CD4-positive, alpha-beta T cell treated with Interleukin-15 for 1 hour (primary cell): Measurements from ENCODE around the gene LRRC51.
A peak's percentile ranks its signal among the peaks of the same experiment; 100 is the strongest.

Source experiments
- DNase-seq: peaks from one replicate; pipeline ENCODE4 v3.0.0-alpha.2; 2020

The LRRC51 gene

GRCh38 chr11:72072348-72072747 is 8.3 kb upstream of the LRRC51 start:
- DNase-seq, result no peak

GRCh38 chr11:72075109-72075508 is 5.5 kb upstream of the LRRC51 start:
- DNase-seq, result no peak

DNA sequence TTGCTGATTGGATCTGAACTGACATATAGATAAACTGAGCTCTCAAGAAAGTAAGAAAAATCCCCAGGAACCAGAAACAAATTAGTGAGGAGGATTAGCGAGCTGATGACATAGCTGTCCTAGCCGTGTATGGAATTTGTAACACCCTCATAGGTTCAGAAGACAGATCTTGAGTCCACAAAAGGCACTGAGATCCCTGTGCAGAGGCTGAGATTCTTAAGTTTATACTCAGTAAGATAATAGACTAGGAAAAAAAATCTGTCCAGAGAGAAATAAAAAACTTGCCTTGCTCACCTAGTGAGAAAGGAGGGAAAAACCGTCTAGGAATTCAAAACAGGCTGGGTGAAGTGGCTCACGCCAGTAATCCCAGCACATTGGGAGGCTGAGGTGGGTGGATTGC is 4.9 kb upstream of the LRRC51 start:
- no peak for DNase-seq

GRCh38 chr11:72078477-72078876 is 2.2 kb upstream of the LRRC51 start:
- no peak for DNase-seq

DNA sequence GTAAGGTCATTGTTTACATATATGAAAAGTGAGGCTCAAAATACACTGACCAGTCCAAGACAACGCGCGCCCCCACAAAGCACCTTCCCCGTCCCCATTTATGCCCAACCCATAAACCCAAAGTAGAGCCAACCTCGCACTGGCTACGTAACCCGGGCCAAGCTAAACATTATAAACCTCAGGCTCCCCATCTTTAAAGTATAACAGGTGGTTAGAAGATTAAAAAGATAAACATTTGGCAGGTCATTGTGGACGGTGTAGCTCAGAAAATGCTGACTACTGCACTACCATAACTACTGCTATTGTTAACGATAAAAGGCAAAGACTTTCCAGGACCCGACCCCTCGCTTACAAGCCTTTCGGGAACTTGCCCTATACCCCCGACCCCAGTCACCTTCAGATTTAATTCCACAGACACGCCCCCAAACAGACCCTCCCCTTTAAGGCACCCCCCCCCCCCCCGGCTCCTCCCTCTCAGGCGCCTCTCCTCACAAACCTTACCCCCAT is 778 bp upstream of the LRRC51 start:
- DNase-seq, result no peak

- DNase-seq, result no peak
Measured at GRCh38 chr11:72081184-72081644, 564 bp downstream of the LRRC51 start.

DNA sequence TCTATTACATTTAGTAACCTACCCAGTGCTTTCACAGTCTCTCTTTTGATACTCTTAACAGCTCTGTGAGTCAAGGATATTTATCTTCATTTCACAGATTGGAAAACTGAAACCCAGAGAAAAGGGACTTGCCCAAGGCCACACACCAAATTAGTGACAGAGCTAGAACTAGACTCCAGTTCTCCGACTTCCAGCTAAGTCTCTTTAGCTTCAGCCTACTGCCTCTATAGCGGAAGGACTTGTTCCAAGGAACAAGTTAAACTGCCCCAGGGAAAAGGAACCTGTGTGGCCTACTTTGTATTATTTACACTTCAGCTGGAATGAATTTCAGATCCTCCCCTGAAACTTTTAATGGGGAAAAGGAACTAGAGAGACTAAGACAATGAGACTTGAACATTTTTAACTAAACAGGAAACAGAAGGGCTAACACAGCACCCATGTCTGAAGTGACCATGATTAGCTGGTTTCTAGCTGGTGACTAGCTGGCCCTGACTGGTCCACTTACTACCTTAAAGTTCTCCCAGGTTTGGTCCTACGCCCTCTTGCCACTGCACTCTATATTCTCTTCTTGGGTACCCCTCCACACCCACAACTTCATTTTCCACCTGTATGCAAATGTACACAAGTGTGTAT is 1.3 kb downstream of the LRRC51 start:
- no peak for DNase-seq

DNA sequence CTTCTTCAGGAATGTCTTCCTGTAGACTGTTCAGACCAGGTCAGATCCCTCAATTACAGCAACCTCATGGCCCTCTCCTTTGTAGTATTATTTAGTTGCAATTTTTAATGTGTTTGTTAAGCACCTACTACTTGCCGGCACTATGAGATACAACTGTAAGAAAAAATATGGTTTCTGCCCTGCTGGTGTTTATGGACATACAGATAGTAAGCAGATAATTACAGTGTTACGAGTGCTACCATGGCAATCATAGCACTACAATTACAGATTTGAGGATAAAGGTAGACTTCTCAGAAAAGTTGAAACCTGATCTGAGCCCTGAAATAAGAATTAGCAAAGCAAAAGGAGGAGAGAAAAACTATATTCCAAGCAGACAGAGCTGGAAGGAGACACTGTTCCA is 2.8 kb downstream of the LRRC51 start:
- DNase-seq, result no peak

DNA sequence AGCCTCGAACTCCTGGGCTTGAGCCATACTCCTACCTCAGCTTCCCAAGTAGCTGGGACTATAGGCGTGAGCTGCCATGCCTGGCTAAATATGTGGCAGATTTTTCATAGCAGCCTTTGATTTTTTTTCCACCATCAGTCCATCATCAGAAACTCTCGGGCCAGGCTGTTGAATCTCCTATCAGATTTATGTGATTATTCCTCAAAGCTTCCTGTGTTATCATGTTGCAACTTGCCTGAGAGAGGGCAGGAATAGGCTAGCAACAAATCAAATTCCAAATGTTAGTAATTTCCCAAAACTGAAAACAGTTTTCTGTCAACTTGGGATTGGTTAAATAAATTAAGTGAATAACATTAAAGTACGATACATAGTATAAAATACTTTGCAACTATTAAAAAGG is 3.4 kb downstream of the LRRC51 start:
- DNase-seq, result no peak

DNA sequence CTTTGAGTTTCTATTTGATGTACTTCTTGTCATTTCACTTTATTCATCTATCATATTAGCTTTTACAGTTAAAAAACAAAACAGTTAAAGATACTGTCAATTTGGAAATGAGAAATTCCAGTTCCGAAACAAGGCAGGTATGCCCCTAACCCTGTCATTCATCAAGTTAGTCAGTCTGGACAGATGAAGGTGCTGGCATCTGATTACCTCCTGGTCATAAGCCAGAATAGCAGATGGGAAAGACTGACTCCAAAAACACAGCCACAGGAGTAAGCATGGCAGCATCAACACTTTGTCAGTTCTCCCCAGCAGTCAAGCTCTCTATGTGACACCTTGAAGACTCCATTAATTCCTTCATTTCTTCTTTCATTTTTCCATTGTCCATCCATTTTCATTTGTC is 4.3 kb downstream of the LRRC51 start:
- DNase-seq, result no peak

GRCh38 chr11:72085621-72086351 is 5.1 kb downstream of the LRRC51 start:
- DNase-seq, result no peak

GRCh38 chr11:72088076-72088808 is 7.6 kb downstream of the LRRC51 start:
- no peak for DNase-seq

GRCh38 chr11:72091292-72091691 is 10.6 kb downstream of the LRRC51 start:
- peak; percentile 76 for DNase-seq

GRCh38 chr11:72098741-72099140 is 18.1 kb downstream of the LRRC51 start:
- no peak for DNase-seq

DNA sequence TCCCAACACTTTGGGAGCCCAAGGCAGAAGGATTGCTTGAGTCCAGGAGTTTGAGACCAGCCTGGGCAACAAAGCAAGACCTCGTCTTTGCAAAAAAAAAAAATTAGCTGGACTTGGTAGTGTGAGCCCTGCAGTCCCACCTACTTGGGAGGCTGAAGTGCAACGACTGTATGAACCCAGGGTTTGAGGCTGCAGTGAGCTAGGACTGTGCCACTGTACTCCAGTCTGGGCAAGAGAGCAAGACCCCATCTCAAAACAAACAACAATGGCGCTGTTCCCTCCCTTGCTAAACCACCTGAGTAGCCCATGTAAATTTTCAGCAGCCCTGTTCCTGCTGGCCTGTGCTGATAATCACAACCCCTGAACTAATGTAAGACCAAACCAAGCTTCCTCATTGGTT is 19.4 kb downstream of the LRRC51 start:
- DNase-seq, result no peak

DNA sequence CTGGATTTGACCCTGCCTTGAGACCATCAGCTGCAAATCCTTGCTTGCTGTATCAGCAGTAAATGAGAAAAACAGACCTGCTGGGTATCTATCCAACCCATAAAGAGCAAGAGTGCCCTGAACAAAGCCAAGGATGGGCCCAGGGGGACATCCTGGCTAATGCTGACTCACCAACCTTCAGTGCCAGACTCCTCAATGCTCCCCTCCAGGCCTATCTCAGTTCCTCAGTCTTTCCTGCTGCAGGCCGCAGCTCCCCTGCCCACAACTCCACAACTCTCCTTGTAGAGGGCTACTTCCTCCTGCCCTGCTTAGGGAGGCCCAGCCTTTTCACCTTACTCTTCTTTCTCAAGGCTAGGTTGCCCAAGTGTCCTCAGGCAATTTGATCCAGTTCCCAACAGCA is 19.8 kb downstream of the LRRC51 start:
- DNase-seq, result peak; percentile 26

GRCh38 chr11:72102162-72102561 is 21.5 kb downstream of the LRRC51 start:
- no peak for DNase-seq

- DNase-seq, result no peak
Measured at GRCh38 chr11:72102631-72102945, 21.9 kb downstream of the LRRC51 start.

DNA sequence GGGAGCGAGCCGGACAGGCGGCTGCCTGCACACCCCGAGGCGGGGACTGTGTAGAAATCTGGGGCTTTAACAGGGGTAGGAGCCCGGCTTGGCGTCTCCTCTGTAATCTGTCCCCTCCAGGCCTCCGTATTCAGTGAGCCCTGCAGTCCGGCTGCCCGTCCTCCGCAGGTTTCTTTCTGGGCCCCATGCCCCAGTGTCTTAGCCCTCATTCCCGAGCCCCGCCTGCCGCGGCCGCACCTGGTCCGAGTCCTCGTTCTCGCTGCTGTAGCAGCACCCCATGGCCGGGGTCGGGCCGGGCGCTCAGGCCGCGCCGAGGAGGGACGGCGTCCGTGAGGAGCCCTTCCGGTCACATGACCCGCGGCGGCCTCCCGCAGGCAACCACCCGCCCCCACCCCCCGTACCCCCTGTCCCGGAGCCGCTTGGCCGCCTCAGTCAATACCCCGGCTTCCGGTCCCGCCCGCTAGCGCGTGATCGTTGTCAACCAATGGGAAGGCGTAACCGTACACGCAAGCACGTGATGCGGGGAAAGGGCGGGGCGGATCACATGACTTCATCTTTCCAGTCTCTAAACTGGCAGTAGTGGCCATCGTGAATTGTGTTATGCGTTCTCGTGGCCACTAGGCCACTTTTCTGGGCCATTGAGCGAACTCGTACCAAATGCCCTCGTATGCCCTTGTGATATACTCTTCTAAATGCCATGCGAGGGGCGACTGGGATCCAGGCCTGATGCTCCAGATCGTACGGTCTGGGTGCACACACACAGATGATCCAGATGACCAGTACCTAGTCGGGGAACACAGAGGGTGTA is 22.5 kb downstream of the LRRC51 start, which contains the start of gene LAMTOR1:
Gene LAMTOR1, minus strand, starts transcription at position 352 of the 808 bp plus-strand sequence. Its CDS starts 73 bp downstream, at position 279.
- DNase-seq, result peak; percentile 98

DNA sequence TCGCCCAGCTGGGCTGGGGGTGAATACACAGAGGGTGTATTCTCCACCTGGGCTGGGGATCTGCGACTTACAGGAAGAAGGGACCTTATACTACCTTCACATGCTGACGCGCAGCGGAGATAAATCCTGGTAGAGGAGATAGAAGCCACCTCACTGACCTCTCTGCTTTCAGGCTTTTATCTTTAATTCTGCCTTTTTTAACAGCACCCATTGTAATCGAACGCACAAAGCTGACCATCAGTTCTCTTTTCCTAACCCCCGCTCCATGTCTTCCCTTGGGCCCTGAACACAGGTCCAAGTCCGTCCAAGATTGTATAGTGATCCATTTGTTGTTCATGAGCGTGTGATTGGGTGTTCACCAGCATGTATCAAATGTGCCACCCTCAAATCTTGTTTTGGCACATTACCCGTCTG is 23.1 kb downstream of the LRRC51 start:
- DNase-seq, result no peak

GRCh38 chr11:72105888-72106287 is 25.2 kb downstream of the LRRC51 start, which contains the start of gene TOMT:
Gene TOMT, plus strand, starts transcription at chr11:72105924. Its CDS starts 28 bp downstream, at chr11:72105952.
- DNase-seq, result no peak

DNA sequence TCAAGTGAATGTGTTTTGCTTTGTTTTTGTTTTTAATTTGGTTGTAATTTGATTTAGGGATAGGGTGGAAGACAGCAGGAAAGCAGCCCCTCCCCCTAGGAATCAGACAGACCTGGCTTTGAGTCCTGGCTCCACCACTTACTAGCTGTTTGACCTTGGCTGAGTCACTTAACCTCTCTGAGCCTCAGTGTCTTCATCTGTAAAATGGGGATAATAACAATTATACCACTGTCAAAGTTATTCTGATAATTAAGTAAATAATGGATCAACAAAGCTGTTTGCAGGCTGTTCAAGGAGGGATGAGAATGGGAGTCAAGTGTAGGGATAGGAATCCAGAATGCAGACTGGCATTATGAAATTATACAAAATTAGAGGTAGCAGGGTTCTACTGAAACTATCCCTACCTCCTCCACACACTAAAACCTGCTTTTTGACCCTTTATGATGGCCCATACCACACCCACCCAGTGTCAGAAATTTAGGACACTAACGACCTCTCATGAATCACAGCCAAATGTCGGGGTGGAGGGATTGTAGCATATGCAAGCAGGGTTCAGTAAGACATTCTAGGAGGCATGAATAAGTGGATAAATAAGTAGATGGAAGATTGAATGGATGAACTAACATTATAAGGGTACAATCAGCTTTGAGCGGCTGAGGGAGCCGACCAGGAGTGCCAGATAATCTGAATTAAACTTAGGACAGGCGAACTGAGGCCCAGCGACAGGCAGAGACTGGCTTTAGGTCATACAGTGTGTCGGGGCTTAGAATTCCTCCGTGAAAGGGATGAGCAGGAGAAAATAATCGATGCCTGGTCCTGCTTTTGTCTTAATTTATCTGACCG is 30.9 kb downstream of the LRRC51 start:
- DNase-seq, result no peak
